SU-DHL-6 (cell line): ENCODE results near the gene ANKRD13A.

Experiments used
- H2AFZ ChIP-seq: fragments of 200-600 bp; sonication (generic); 2 replicates; pipeline ENCODE4 v1.6.1; 2014; ENCODE audit warnings: low read depth, mild to moderate bottlenecking, moderate library complexity, mixed read lengths, antibody characterized with exemption, low read length; ENCODE audit not compliant: severe bottlenecking
- H3F3A ChIP-seq: fragments of 200-600 bp; shearing (Covaris generic); 2 replicates; pipeline ENCODE4 v1.6.0; 2016; ENCODE audit warnings: antibody characterized with exemption, mild to moderate bottlenecking; ENCODE audit not compliant: insufficient read depth
- H3K27ac ChIP-seq: fragments of 200-600 bp; sonication (generic); 2 replicates; pipeline ENCODE4 v1.5.1; 2016; ENCODE audit warnings: low read depth, mild to moderate bottlenecking, low read length, moderate library complexity, mixed read lengths
- H3K27me3 ChIP-seq: fragments of 200-600 bp; sonication (generic), shearing (Covaris generic); 2 replicates; pipeline ENCODE4 v1.6.0; 2014; ENCODE audit warnings: mild to moderate bottlenecking, low read length
- H3K36me3 ChIP-seq: fragments of 200-600 bp; sonication (generic); 2 replicates; pipeline ENCODE4 v1.6.1; 2014; ENCODE audit warnings: mild to moderate bottlenecking, low read length, mixed read lengths
- H3K4me2 ChIP-seq: fragments of 300-600, 200-600 bp; shearing (Covaris generic), sonication (generic); 2 replicates; pipeline ENCODE4 v1.6.0; 2014; ENCODE audit warnings: low read length, low read depth, mild to moderate bottlenecking; ENCODE audit not compliant: poor library complexity, severe bottlenecking
- H3K4me3 ChIP-seq: fragments of 200-600 bp; sonication (generic); 2 replicates; pipeline ENCODE4 v1.5.1; 2014; ENCODE audit warnings: antibody characterized with exemption, low read length, mild to moderate bottlenecking, mixed read lengths; ENCODE audit not compliant: insufficient read depth, poor library complexity, severe bottlenecking
- H3K79me2 ChIP-seq: fragments of 200-600 bp; sonication (generic); 2 replicates; pipeline ENCODE4 v1.6.1; 2014; ENCODE audit warnings: mild to moderate bottlenecking, low read length, moderate library complexity; ENCODE audit not compliant: insufficient read depth
- H3K9ac ChIP-seq: fragments of 200-600 bp; sonication (generic); 2 replicates; pipeline ENCODE4 v1.7.0; 2014; ENCODE audit warnings: mild to moderate bottlenecking, low read length
- H3K9me2 ChIP-seq: fragments of 200-600 bp; sonication (generic); replicated peaks from 2 replicates; pipeline ENCODE4 v1.6.1; 2014; ENCODE audit warnings: low read length; ENCODE audit not compliant: insufficient read depth
- H3K9me3 ChIP-seq: fragments of 200-600 bp; sonication (generic); 2 replicates; pipeline ENCODE4 v1.6.1; 2014; ENCODE audit warnings: low read length, mixed read lengths; ENCODE audit not compliant: insufficient read depth
- H4K20me1 ChIP-seq: fragments of 200-600 bp; sonication (generic); 2 replicates; pipeline ENCODE4 v1.6.1; 2014; ENCODE audit warnings: low read depth, mild to moderate bottlenecking, antibody characterized with exemption, low read length, moderate library complexity, mixed read lengths
- CTCF ChIP-seq: fragments of 200-600 bp; sonication (generic); IDR thresholded peaks from one replicate; pipeline ENCODE4 v1.5.1; 2017; ENCODE audit warnings: antibody characterized with exemption, mild to moderate bottlenecking, low read length, moderate library complexity; ENCODE audit not compliant: insufficient read depth, poor library complexity, severe bottlenecking
- EZH2phosphoT487 ChIP-seq: fragments of 200-600 bp; sonication (generic), shearing (Covaris generic); conservative IDR thresholded peaks from 2 replicates; pipeline ENCODE4 v1.6.1; 2018; ENCODE audit warnings: mild to moderate bottlenecking, antibody characterized with exemption, low read length, moderate library complexity, mixed read lengths

Gene ANKRD13A

GRCh38 chr12:109951751-109952150, 47.5 kb upstream of the ANKRD13A start:
- TF ChIP-seq CTCF, result no peak
- no peak for TF ChIP-seq EZH2phosphoT487
- Histone ChIP-seq H3K9me2 (no peaks in the 10 kb centered on the region), H3K4me3 (no peak overlapping the region), H3K27me3 (no peaks in the 10 kb centered on the region), H3K9ac (no peak overlapping the region), H3K9me3 (no peaks in the 10 kb centered on the region), H3K4me2 (no peak overlapping the region), H3K79me2 (no peaks in the 10 kb centered on the region), H3F3A (no peaks in the 10 kb centered on the region; the same call in 1 of the 2 replicates), H4K20me1 (no peaks in the 10 kb centered on the region), H3K27ac (no peak overlapping the region), H2AFZ (no peak overlapping the region), H3K36me3 (peaks cover 39% of the 10 kb centered on the region)

GRCh38 chr12:109952160-109952858, 46.9 kb upstream of the ANKRD13A start:
- no peaks in the 10 kb centered on the region for H3K9me2 ChIP-seq
- no peak overlapping the region for H2AFZ ChIP-seq
- peaks cover 37% of the 10 kb centered on the region for H3K36me3 ChIP-seq
- no peak overlapping the region for H3K27ac ChIP-seq
- no peaks in the 10 kb centered on the region; the same call in 1 of the 2 replicates for H3F3A ChIP-seq
- H3K9ac ChIP-seq, result no peak overlapping the region
- H3K4me3 ChIP-seq, result no peak overlapping the region
- no peak overlapping the region for H3K4me2 ChIP-seq
- H4K20me1 ChIP-seq, result no peaks in the 10 kb centered on the region
- no peak for TF ChIP-seq CTCF
- no peak for TF ChIP-seq EZH2phosphoT487
- H3K27me3 ChIP-seq, result no peaks in the 10 kb centered on the region
- no peaks in the 10 kb centered on the region for H3K79me2 ChIP-seq
- H3K9me3 ChIP-seq, result no peaks in the 10 kb centered on the region

- TF ChIP-seq CTCF (no peak), EZH2phosphoT487 (no peak)
- Histone ChIP-seq H3K4me3 (no peak overlapping the region), H2AFZ (no peak overlapping the region), H3K79me2 (no peaks in the 10 kb centered on the region), H3K27ac (no peak overlapping the region), H4K20me1 (no peaks in the 10 kb centered on the region), H3F3A (no peaks in the 10 kb centered on the region; the same call in 1 of the 2 replicates), H3K9me3 (no peaks in the 10 kb centered on the region), H3K9ac (no peak overlapping the region), H3K27me3 (no peaks in the 10 kb centered on the region), H3K36me3 (peaks cover 32% of the 10 kb centered on the region), H3K4me2 (no peak overlapping the region), H3K9me2 (no peaks in the 10 kb centered on the region)
These were observed 46.4 kb upstream of the ANKRD13A start for GRCh38 chr12:109952873-109953272.
